GM12878 (cell line): ENCODE results near the gene BPIFB3. TPM values are rescaled to one million over a fixed set of nuclear protein-coding genes. Genes with fewer than 3 reads are reported as not detected.

Experiments
- ATAC-seq: fragments of 200-7000 bp; cut with Tn5 transposase; 3 replicates; pipeline ENCODE4 v1.9.1; 2020; ENCODE audit warnings: mild to moderate bottlenecking, moderate library complexity
- BruUV-seq: library from RNA; stranded (reverse); fragments of 400-500 nt; replicated peaks from 2 replicates; lab custom pipeline; 2021; lab: Mats Ljungman, UMichigan
- CTCF ChIA-PET: fragments of 300-600 bp; sonication (Branson Sonifier 250); formaldehyde crosslinking; extraction: SDS; loops from one replicate; lab custom pipeline; 2021; ENCODE audit warnings: inconsistent platforms; lab: Yijun Ruan, JAX
- POLR2A ChIA-PET: fragments of 350-600 bp; formaldehyde crosslinking; extraction: SDS; loops from one replicate; lab custom pipeline; 2021; ENCODE audit warnings: inconsistent platforms; lab: Charles Lee
- RAD21 ChIA-PET: fragments of 300-600 bp; sonication (Branson Sonifier 250); formaldehyde crosslinking; loops from one replicate; lab custom pipeline; 2023; ENCODE audit warnings: antibody characterized with exemption; ENCODE audit not compliant: unreplicated experiment; lab: Charles Lee
- SMC1A ChIA-PET: fragments of 300-600 bp; sonication (Branson Sonifier 250); formaldehyde crosslinking; loops from one replicate; lab custom pipeline; 2023; ENCODE audit not compliant: unreplicated experiment, uncharacterized antibody; lab: Charles Lee
- DNase-seq: peaks from one replicate; pipeline ENCODE4 v3.0.0-alpha.2; 2011; ENCODE audit warnings: low read depth, low spot score
- FAIRE-seq: peaks from 3 replicates; lab custom pipeline; 2011; peaks lifted over from hg19 to GRCh38; lab: Jason Lieb, UNC
- H2AFZ ChIP-seq: 2 replicates; pipeline ENCODE4 v1.6.0; 2011; ENCODE audit warnings: low read depth, low read length, control low read depth; ENCODE audit not compliant: control insufficient read depth
- H3K27ac ChIP-seq: 2 replicates; pipeline ENCODE4 v1.5.1; 2011; ENCODE audit warnings: control low read depth; ENCODE audit not compliant: control insufficient read depth, insufficient read depth
- H3K27me3 ChIP-seq, 2 experiments: replicated peaks in 1 of 2; 2 replicates each; pipeline versions ENCODE4 v1.6.0 to v1.6.1; 2011; ENCODE audit warnings: low read length in 1 of 2; ENCODE audit not compliant: control insufficient read depth in 2 of 2, insufficient read depth in 2 of 2
- H3K36me3 ChIP-seq, 2 experiments: 2 replicates each; pipeline ENCODE4 v1.5.1; 2011; ENCODE audit warnings: low read length in 1 of 2; ENCODE audit not compliant: control insufficient read depth in 2 of 2, insufficient read depth in 2 of 2
- H3K4me1 ChIP-seq: 2 replicates; pipeline ENCODE4 v1.6.1; 2011; ENCODE audit warnings: mild to moderate bottlenecking, low read length, moderate library complexity, mixed read lengths; ENCODE audit not compliant: control insufficient read depth, insufficient read depth
- H3K4me2 ChIP-seq: 2 replicates; pipeline ENCODE4 v1.6.0; 2011; ENCODE audit warnings: control low read depth; ENCODE audit not compliant: control insufficient read depth, insufficient read depth
- H3K4me3 ChIP-seq: fragments of 200-600 bp; sonication (generic); 2 replicates; pipeline ENCODE4 v1.5.1; 2016
- H3K79me2 ChIP-seq: 2 replicates; pipeline ENCODE4 v1.6.0; 2011; ENCODE audit warnings: low read length; ENCODE audit not compliant: control insufficient read depth, insufficient read depth
- H3K9ac ChIP-seq: 2 replicates; pipeline ENCODE4 v1.8.0; 2011; ENCODE audit warnings: low read length, control low read depth, mixed read lengths; ENCODE audit not compliant: control insufficient read depth, insufficient read depth
- H3K9me3 ChIP-seq: replicated peaks from 3 replicates; pipeline ENCODE4 v1.5.1; 2011; ENCODE audit warnings: mild to moderate bottlenecking, low read length; ENCODE audit not compliant: control insufficient read depth, insufficient read depth
- H4K20me1 ChIP-seq: 2 replicates; pipeline ENCODE4 v1.6.0; 2011; ENCODE audit not compliant: control insufficient read depth, insufficient read depth
- SMC3 ChIP-seq: IDR thresholded peaks from 2 replicates; pipeline ENCODE4 v1.6.1; 2011; ENCODE audit warnings: low read length, improper control_type of control experiment, borderline replicate concordance
- SUPT20H ChIP-seq: IDR thresholded peaks from 2 replicates; pipeline ENCODE4 v1.6.1; 2011; ENCODE audit warnings: low read depth, mild to moderate bottlenecking, low read length, moderate library complexity, borderline replicate concordance; ENCODE audit not compliant: control insufficient read depth
- ZBTB11 ChIP-seq: fragments of 450-650 bp; formaldehyde crosslinking; IDR thresholded peaks from 2 replicates; pipeline ENCODE4 v1.5.0; 2022; ENCODE audit warnings: mild to moderate bottlenecking, missing genetic modification characterization
- WGBS: methylation state at CpG from one replicate; pipeline ENCODE4 v1.1.6; 2016; ENCODE audit warnings: low lambda C conversion rate; ENCODE audit not compliant: insufficient replicate concordance, insufficient coverage; ENCODE audit errors: missing lambda C conversion rate; 5-methylcytosine and 5-hydroxymethylcytosine counted together
- in situ Hi-C: fragments of 300-500 bp; cut with MboI; formaldehyde crosslinking; loops from 9 replicates; pipeline ENCODE4 v1.14.3; 2018; ENCODE audit warnings: mixed read lengths
- intact Hi-C: fragments of 100-400 bp; cut with micrococcal nuclease; formaldehyde crosslinking; loops from one replicate; pipeline ENCODE4 v1.14.2; 2022; ENCODE audit not compliant: unreplicated experiment
- polyA plus RNA-seq, 11 experiments: library from polyadenylated mRNA; depleted of rRNA in 4 of 11; unstranded in 6 of 11; stranded (reverse) in 5 of 11; fragments of >200 nt; fragmentation: Nextera tagmentation in 4 of 11; fragmentation: Illumina TruSeq in 1 of 11; extraction: Ambion mirVana in 4 of 11; extraction: Trizol in 1 of 11; gene quantifications; 1 replicate in 1 of 11; 2 replicates in 10 of 11; pipeline versions ENCODE4 v1.2.1 to v1.2.3, GENCODE V29; 2011 to 2016; ENCODE audit warnings: inconsistent platforms in 2 of 11, missing spikeins in 2 of 11, low read depth in 1 of 11
- total RNA-seq, 4 experiments: library from RNA; depleted of rRNA in 3 of 4; stranded (reverse); fragments of >200 nt in 3 of 4; fragmentation: Illumina TruSeq in 1 of 4; extraction: Trizol in 1 of 4; gene quantifications; 2 replicates each; pipeline versions ENCODE4 v1.2.1 to v1.2.3, GENCODE V29; 2013 to 2021

Gene BPIFB3
- total and polyA plus RNA-seq, 10 of the 15 experiments (the other 5 are each of a cell fraction or from before 2014, with no cell fraction given), result not detected

GRCh38 chr20:33004141-33004751 lies 49.5 kb upstream of the BPIFB3 start, which contains the start of gene SUN5:
Gene SUN5 (minus strand): TSS chr20:33004433. CDS start chr20:33004340, 93 bp downstream.
- ChIA-PET CTCF (interaction anchor here (1.0 to 1.8 kb wide), 9 partner anchors 11 to 330 kb away, joined by 3 to 10 read pairs (median 4); partner anchors contain the start of gene C20orf203), POLR2A (no interaction called here), SMC1A (interaction anchor here (0.6 to 1.0 kb wide), 2 partner anchors 102 to 182 kb away, joined by 3 read pairs; no protein-coding TSS in a partner anchor), RAD21 (no interaction called here)
- H3K27ac ChIP-seq, result no peak within 1 kb of the TSS
- no peak within 1 kb of the TSS for H3K4me3 ChIP-seq
- no peaks in the 10 kb centered on the region for H3K27me3 ChIP-seq
- no peaks in the 10 kb centered on the region for H3K4me1 ChIP-seq
- no peaks in the 10 kb centered on the region for H3K36me3 ChIP-seq
- no peak for DNase-seq
- FAIRE-seq, result no peak
- intact Hi-C loops, result no loop called here
- no TSS peak for BruUV-seq
- no peaks in the 10 kb centered on the region for H3K79me2 ChIP-seq
- H2AFZ ChIP-seq, result no peak within 1 kb of the TSS
- H3K4me2 ChIP-seq, result no peak within 1 kb of the TSS
- ATAC-seq, result no peak
- H4K20me1 ChIP-seq, result no peaks in the 10 kb centered on the region
- no peaks in the 10 kb centered on the region; the same call in 2 of the 3 replicates for H3K9me3 ChIP-seq
- no peak within 1 kb of the TSS for H3K9ac ChIP-seq
- under 1% methylated on average over 6 of the region's 6 CpGs for WGBS
- in situ Hi-C loops, result no loop called here
- TF ChIP-seq SUPT20H (no peak), ZBTB11 (CRISPR knock-in tag) (no peak), SMC3 (no peak)
